Measurements from ENCODE around the gene AIP. TPM values are rescaled to one million over a fixed set of nuclear protein-coding genes. Genes with fewer than 3 reads are reported as not detected.

AIP gene
- total RNA-seq, 1 experiment from 2014 or later = 87.8 TPM

GRCh38 chr11:67441731-67442351 lies 41.0 kb upstream of the AIP start:
- TF ChIP-seq SIN3A (IDR thresholded peaks at IDR 0.05; ENCODE audit: borderline replicate concordance, insufficient read depth, low read depth, low read length) (no peak), REST (IDR thresholded peaks at IDR 0.05; ENCODE audit: insufficient read depth in 1 of 2, low read depth in 2 of 2, low read length in 1 of 2) (no peak), TCF7L2 (IDR thresholded peaks at IDR 0.05; ENCODE audit: low read depth, low read length) (no peak)
- no peak for ATAC-seq
- DNase-seq (ENCODE audit: low read depth, low spot score) = no peak
- H3K4me3 ChIP-seq (ENCODE audit: low read depth in 2 of 2, low read length in 2 of 2) = peak overlapping the region in 1 of 2 experiments; percentile 87; a peak in 3 of 4 replicates
- H3K36me3 ChIP-seq (ENCODE audit: control insufficient read depth, insufficient read depth, low read length) = peaks cover 2% of the 10 kb centered on the region; the same call in 1 of the 2 replicates
- peaks cover 52% of the 10 kb centered on the region for H3K4me1 ChIP-seq (ENCODE audit: control insufficient read depth, insufficient read depth, low read length)
- in situ Hi-C loops (cut with HindIII; ENCODE audit: low pct_unique_long_range_greater_than_20kb, low sequenced_read_pairs) (no loop called here), intact Hi-C loops (cut with micrococcal nuclease; ENCODE audit: unreplicated experiment) (no loop called here)
- no peaks in the 10 kb centered on the region for H3K27me3 ChIP-seq (ENCODE audit: control insufficient read depth, insufficient read depth, low read length)
- H3K27ac ChIP-seq (ENCODE audit: low read length) = peak overlapping the region; percentile 15
- ChIA-PET CTCF (no interaction called here), POLR2A (no interaction called here)
- no TSS peak for BruUV-seq (replicated peaks)
- H3K9me3 ChIP-seq (ENCODE audit: control insufficient read depth, insufficient read depth, low read depth, low read length) = no peaks in the 10 kb centered on the region

GRCh38 chr11:67442504-67443404 lies 40.1 kb upstream of the AIP start:
- Histone ChIP-seq H3K9me3 (ENCODE audit: control insufficient read depth, insufficient read depth, low read depth, low read length) (no peaks in the 10 kb centered on the region), H3K27ac (ENCODE audit: low read length) (peak overlapping the region; percentile 87), H3K36me3 (ENCODE audit: control insufficient read depth, insufficient read depth, low read length) (peaks cover 2% of the 10 kb centered on the region; the same call in 1 of the 2 replicates), H3K4me1 (ENCODE audit: control insufficient read depth, insufficient read depth, low read length) (peaks cover 46% of the 10 kb centered on the region), H3K4me3 (ENCODE audit: low read depth in 2 of 2, low read length in 2 of 2) (peak overlapping the region; percentile 78 to 87), H3K27me3 (ENCODE audit: control insufficient read depth, insufficient read depth, low read length) (no peaks in the 10 kb centered on the region)
- in situ Hi-C loops (cut with HindIII; ENCODE audit: low pct_unique_long_range_greater_than_20kb, low sequenced_read_pairs) (no loop called here), intact Hi-C loops (cut with micrococcal nuclease; ENCODE audit: unreplicated experiment) (no loop called here)
- no TSS peak for BruUV-seq (replicated peaks)
- ATAC-seq (peak; percentile 16), DNase-seq (ENCODE audit: low read depth, low spot score) (no peak)
- ChIA-PET POLR2A (interaction anchor here (0.6 kb wide), 1 partner anchor 54 kb away, joined by 5 read pairs; no protein-coding TSS in a partner anchor), CTCF (interaction anchor here (0.7 kb wide), 1 partner anchor 683 kb away, joined by 4 read pairs; no protein-coding TSS in a partner anchor)
- TF ChIP-seq POLR2AphosphoS5 (IDR thresholded peaks at IDR 0.05; ENCODE audit: low read depth, low read length) = 0 out of 2 replicates have a peak, but pooled peaks have one; percentile 13
- TF ChIP-seq SIN3A (IDR thresholded peaks at IDR 0.05; ENCODE audit: borderline replicate concordance, insufficient read depth, low read depth, low read length) = no peak
- TF ChIP-seq CTCF (IDR thresholded peaks at IDR 0.05) = no peak

Data from Panc1 (cell line).